RCC 7860 (cell line): Measurements from ENCODE around the gene FAH.

Experiments used
- DNase-seq: peaks from one replicate; pipeline ENCODE4 v3.0.0-alpha.2; 2015; ENCODE audit warnings: low spot score
- FAIRE-seq: peaks from 2 replicates; lab custom pipeline; 2012; peaks lifted over from hg19 to GRCh38; lab: Jason Lieb, UNC

FAH gene

GRCh38 chr15:80151148-80151547 is 1.7 kb upstream of the FAH start:
- no peak for DNase-seq
- FAIRE-seq = no peak

- DNase-seq (no peak), FAIRE-seq (no peak)
These were observed 1.2 kb upstream of the FAH start for GRCh38 chr15:80151576-80151975.

DNA sequence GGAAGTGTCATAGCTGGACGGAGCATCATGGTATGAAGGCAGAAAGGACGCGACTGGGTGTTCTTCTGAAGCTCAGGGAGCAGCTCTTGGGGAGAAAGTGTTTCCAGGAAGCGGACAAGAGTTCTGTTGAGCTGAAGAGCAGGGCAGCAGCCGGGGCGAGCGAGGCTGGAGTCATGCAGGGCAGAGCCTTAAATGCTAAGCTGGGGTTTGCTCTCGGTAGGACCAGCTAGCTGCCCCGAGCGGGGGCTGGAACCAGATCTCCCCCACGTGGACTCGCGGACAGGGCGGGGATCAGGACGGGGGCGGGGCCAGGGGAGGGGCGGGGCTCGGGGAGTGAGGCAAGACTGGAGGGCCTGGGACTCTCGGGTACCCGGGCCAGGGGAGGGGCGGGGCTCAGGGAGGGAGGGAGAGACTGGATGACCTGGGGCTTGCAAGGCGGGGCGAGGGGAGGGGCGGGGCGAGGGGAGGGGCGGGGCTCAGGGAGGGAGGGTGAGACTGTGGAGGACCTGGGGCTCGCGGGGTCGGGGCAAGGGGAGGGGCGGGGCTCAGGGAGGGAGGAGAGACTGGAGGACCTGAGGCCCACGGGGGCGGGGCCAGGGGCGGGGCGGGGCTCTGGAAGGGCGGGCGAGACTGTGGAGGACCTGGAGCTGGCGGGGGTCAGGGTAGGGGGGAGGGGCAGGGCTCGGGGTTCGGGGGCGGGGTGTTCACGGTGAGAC is 461 bp upstream of the FAH start:
- FAIRE-seq = no peak

GRCh38 chr15:80153900-80154299 is 1.1 kb downstream of the FAH start:
- FAIRE-seq (no peak), DNase-seq (no peak)

More for the DNA sequence above, 461 bp upstream of the FAH start:
- peak; percentile 73 for DNase-seq

DNA sequence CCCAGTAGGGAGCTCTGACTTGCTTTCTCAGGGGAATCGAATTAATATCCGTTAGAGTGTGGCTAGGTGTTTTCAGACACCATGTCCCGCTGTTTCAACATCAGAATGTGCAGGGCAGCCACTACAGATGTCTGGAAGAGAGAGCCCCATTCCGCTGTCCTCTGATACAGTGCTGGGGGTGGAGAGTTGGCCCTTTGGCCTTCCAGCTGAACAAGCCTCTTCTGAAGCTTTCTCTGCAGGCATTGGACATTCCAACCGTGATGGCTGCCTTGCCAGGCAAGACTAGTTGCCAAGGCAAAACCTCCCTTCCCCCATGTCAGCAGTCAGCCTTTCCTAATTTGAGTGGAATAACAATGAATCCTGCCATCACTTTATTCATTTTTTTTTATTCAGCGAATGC is 1.5 kb downstream of the FAH start:
- no peak for DNase-seq
- FAIRE-seq = no peak

DNA sequence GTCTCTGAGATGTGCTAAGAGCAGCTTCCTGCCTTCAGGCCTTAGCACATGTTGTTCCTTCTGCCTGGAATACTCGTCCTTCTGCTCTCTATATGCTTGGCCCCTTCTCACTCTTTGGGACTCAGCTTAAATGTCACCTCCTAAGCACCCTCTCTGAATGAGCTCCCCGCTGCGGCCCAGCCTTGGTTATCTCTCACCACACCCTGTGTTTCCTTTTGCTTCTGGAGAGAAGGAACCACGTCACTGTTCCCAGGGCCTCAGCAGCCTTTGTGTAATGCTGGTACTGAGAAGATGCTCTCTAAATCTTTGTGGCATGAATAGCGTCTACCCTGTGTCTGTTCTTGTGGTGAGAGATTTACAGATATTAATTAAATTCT is 2.2 kb downstream of the FAH start:
- DNase-seq (no peak), FAIRE-seq (no peak)

GRCh38 chr15:80155378-80156175 is 2.8 kb downstream of the FAH start:
- FAIRE-seq (peak; percentile 93), DNase-seq (peak; percentile 84)

GRCh38 chr15:80156176-80156720 is 3.4 kb downstream of the FAH start:
- FAIRE-seq = no peak
- DNase-seq = no peak

DNA sequence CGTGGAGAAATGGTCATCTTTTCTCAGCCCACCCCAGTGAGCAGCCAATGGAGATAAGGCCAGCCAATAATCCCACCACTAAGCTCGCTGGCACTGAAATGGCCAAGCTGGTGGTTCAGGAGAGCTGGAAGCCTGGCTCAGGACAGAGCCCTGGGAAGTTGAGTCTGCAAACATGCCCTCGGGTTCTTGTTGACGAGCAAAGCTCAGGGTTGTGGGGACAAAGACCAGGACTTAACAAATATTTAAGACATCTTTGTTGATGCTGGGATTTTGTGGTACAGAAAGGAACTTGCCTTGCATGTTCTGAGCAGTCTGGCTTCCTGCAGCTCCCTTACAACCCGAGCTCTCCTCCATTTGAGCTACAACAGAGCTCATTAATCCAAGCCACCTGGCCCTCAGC is 4.4 kb downstream of the FAH start:
- DNase-seq = no peak
- FAIRE-seq = no peak

GRCh38 chr15:80159301-80159700 is 6.5 kb downstream of the FAH start:
- DNase-seq = no peak
- no peak for FAIRE-seq

DNA sequence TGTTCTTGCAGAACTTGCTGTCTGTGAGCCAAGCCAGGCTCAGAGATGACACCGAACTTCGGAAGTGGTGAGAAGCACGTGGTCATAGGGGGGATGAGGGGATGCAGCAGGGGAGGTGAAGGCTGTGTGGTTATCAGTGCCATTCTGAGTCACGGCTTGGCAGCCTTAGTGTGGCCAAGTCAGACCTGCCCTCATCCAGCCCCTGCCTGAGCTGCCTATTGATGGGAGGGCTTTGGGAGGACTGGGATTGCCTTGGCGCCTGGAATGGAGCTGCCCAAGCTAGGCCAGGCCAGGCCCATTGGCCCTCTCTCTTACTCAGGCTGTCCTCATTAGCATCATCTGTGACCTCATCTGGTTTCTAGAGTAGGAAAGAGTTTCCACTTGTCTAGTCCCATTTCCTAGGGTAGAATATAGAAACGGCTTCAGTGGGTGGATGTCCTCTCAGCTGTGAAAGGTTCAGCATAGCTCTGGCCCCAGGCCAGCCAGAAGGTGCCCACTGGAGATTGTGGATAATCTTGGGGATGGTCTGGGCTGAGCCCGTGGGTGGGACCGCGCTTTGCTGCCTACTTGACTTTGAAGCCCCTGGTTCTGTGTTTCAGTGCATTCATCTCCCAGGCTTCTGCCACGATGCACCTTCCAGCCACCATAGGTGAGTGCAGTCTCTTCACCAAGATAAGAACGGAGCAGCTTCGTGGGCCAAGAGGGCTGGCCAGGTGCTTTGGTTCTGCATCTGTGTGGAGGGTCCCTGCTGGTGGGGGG is 7.2 kb downstream of the FAH start:
- DNase-seq = peak; percentile 97
- peak; percentile 91 for FAIRE-seq

DNA sequence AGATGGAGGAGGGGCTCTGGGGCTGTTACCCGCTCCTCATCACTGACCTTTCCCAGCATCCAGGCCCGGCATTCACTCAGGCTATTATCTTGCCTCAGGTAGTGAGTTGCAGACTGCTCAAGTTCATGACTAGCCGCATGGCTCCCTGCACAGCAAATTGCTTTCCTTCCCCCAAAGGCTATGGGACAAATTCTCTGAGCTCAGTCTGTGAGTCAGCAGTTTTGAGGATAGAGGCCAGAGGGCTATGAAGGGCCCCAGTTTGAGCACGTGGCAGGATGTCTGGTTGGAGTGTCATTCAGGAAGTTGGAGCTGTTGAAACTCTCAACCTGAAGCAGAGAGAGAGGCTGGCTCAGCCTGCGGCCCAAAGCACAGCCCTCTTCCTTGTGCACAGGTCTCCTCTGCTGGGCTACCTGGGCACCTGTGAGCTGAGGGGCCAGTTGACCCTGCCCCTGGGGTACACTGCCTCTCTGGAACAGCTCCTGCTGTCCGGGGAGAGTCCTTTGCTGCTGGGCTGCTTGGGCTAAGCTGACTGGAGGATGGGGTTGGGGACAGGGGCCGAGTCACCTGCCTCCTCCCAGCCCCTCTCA is 7.9 kb downstream of the FAH start:
- peak; percentile 95 for DNase-seq
- peak; percentile 89 for FAIRE-seq

- DNase-seq = no peak
- FAIRE-seq = no peak
These were observed 8.7 kb downstream of the FAH start for GRCh38 chr15:80161468-80162016.

DNA sequence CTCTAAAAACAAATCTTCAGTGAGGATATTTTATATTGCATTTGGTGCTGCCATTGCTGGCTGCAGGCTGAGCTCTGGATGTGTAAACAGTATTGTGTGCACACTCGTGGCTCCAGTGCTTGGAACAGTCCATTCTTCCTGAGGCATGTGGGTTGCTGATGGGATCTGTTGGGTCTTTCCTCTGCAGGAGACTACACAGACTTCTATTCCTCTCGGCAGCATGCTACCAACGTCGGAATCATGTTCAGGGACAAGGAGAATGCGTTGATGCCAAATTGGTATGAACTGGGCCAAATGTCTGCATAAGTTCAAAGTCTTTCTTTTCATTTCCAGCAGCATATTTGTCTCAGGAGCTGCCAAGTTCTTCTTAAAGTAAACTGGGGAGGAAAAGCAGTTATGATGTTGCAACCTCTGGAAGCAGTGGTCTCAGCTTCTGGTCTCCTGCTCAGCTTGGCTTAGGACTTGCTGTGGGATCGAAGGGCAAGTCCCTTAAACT is 9.3 kb downstream of the FAH start:
- DNase-seq = no peak
- FAIRE-seq = no peak

GRCh38 chr15:80163217-80163616 is 10.4 kb downstream of the FAH start:
- no peak for DNase-seq
- FAIRE-seq = no peak

DNA sequence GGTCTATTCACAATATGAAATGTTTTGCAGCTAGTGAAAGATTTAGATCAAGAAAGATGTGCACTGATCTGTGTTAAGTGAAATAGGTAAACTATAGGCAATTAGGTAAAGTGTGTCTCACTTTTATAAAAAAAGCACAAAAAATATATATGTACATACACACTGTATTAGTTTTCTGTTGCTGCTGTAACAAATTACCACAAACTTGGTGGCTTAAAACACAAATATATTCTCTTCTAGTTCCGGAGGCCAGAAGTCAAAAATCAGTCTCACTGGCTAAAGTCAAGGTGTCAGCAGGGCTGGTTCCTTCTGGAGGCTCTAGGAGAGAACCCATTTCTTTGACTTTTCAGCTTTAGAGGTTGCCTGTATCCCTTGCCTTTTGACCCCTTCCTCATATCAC is 11.1 kb downstream of the FAH start:
- FAIRE-seq (no peak), DNase-seq (no peak)

DNA sequence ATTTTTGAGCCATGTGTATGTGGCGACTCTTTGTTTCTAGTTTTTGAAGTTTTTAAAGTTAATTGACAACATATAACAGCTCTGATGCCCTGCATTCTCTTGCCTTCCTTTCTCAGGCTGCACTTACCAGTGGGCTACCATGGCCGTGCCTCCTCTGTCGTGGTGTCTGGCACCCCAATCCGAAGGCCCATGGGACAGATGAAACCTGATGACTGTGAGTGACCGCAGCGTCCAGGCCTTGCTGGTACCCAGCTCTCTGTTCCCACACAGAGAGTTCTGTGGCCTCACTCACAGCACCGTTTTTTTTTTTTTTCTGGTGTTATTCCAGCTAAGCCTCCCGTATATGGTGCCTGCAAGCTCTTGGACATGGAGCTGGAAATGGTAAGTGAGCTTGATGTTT is 15.1 kb downstream of the FAH start:
- no peak for FAIRE-seq

GRCh38 chr15:80168421-80168820 is 15.6 kb downstream of the FAH start:
- no peak for DNase-seq
- FAIRE-seq = no peak

More for the DNA sequence above, 15.1 kb downstream of the FAH start:
- no peak for DNase-seq

DNA sequence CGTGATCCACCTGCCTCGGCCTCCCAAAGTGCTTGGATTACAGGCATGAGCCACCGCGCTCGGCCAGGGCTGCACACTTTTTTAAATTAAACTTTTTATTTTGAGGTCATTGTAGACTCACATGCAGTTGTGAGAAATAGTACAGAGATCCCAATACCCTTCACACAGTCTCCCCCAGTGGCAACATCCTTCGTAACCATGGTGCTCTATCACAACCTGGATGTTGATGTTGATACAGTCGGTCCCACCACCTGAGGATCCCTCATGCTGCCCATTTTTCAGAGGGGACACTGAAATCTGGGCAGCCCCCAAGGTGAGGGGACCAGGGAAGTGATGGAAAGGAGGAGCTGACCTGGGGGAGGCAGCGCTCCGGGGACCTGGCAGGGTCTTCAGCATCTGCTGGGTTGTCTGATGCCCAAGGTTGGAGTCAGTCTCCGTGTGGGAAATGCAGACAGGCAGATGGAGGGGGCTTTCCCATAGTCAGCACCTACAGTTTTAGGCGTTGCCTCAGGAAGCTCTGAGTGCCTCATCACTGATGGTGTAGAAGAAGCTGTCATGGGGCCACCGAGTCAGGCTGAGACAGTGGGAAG is 17.1 kb downstream of the FAH start:
- DNase-seq (no peak), FAIRE-seq (no peak)

- no peak for DNase-seq
- no peak for FAIRE-seq
These were observed 17.8 kb downstream of the FAH start for GRCh38 chr15:80170596-80170995.
